Stimulated activated CD8-positive, alpha-beta memory T cell treated with anti-CD3 and anti-CD28 coated beads, Interleukin-2, amount 100 ng/mL, for 48 hours (primary cell): ENCODE results near the gene ADORA1.

Source experiments
- DNase-seq, 2 donors: peaks; one replicate each; pipeline ENCODE4 v3.0.0-alpha.2; 2020; ENCODE audit warnings: low read depth in 2 of 2

ADORA1 gene

GRCh38 chr1:203158423-203158822, 30.9 kb downstream of the ADORA1 start:
- DNase-seq, result no peak

DNA sequence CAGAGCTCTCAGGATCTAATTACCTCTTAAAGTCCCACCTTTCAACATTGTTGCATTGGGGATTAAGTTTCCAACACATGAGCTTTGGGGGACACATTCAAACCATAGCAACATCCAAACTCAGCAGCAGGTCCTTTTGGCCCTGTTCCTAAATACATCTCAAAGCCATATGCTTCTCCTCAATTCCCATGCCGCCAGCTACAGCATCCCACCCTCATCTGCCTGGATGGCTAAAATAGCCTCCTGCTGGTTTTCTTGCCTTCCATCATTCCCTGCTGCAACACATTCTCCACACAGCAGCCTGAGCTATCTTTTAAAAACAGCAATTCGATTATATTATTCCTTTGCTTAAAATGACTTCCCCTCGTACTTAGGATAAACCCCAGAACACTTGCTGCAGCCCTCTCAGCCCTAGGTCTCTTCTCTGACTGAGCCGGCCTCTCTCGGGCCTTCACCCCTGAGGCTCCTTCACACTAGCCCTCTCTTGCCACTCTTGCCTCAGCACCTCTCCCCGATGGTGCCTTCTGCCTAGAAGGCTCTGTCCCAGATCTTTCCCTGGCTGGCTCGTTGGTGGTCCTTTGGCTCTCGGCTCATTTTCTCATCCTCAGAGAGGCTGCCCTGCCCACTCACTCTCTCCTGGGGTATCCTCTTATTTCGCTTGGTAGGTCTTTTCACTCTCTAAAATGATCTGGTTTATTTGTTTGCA, 31.6 kb downstream of the ADORA1 start:
- DNase-seq, result no peak

DNA sequence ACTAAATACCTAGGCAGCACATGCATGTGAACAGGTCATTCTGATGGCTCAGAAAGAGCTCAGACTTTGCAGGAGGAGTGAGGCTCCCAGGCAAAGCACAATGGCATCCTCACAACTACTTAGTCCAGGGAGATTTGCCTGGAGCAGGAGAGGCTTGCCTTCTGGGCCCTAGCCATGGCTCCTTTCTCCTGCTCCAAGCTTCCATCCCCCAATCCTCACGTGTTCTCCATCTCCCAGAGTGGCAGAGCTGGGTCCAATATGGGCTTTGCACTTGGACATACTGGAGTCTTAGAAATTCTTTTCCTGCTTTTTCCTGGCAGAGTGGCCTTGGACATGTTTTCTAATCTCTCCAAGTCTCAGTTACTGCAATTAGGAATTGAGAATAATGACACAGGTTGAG, 32.3 kb downstream of the ADORA1 start:
- DNase-seq, result no peak

- no peak for DNase-seq
Observed at GRCh38 chr1:203161175-203161574, 33.6 kb downstream of the ADORA1 start.

GRCh38 chr1:203161703-203162102, 34.2 kb downstream of the ADORA1 start:
- no peak for DNase-seq

GRCh38 chr1:203162403-203162802, 34.9 kb downstream of the ADORA1 start:
- no peak for DNase-seq

- no peak for DNase-seq
Observed at GRCh38 chr1:203163891-203164635, 36.5 kb downstream of the ADORA1 start.

DNA sequence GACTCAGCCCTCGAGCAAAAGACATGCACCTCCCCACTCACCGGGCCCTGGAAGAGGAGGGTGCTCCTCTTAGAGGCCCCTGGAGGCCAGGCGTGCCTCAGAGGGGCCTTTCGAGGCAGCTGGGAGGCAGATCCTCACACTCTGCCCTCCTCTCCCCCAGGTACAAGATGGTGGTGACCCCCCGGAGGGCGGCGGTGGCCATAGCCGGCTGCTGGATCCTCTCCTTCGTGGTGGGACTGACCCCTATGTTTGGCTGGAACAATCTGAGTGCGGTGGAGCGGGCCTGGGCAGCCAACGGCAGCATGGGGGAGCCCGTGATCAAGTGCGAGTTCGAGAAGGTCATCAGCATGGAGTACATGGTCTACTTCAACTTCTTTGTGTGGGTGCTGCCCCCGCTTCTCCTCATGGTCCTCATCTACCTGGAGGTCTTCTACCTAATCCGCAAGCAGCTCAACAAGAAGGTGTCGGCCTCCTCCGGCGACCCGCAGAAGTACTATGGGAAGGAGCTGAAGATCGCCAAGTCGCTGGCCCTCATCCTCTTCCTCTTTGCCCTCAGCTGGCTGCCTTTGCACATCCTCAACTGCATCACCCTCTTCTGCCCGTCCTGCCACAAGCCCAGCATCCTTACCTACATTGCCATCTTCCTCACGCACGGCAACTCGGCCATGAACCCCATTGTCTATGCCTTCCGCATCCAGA, 37.7 kb downstream of the ADORA1 start:
- no peak for DNase-seq

DNA sequence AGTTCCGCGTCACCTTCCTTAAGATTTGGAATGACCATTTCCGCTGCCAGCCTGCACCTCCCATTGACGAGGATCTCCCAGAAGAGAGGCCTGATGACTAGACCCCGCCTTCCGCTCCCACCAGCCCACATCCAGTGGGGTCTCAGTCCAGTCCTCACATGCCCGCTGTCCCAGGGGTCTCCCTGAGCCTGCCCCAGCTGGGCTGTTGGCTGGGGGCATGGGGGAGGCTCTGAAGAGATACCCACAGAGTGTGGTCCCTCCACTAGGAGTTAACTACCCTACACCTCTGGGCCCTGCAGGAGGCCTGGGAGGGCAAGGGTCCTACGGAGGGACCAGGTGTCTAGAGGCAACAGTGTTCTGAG, 38.3 kb downstream of the ADORA1 start:
- DNase-seq, result no peak

DNA sequence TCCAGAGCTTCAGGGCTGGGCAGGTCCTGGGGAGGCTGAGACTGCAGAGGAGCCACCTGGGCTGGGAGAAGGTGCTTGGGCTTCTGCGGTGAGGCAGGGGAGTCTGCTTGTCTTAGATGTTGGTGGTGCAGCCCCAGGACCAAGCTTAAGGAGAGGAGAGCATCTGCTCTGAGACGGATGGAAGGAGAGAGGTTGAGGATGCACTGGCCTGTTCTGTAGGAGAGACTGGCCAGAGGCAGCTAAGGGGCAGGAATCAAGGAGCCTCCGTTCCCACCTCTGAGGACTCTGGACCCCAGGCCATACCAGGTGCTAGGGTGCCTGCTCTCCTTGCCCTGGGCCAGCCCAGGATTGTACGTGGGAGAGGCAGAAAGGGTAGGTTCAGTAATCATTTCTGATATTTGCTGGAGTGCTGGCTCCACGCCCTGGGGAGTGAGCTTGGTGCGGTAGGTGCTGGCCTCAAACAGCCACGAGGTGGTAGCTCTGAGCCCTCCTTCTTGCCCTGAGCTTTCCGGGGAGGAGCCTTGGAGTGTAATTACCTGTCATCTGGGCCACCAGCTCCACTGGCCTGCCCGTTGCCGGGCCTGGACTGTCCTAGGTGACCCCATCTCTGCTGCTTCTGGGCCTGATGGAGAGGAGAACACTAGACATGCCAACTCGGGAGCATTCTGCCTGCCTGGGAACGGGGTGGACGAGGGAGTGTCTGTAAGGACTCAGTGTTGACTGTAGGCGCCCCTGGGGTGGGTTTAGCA, 38.8 kb downstream of the ADORA1 start:
- no peak for DNase-seq

- no peak for DNase-seq
Observed at GRCh38 chr1:203167026-203167912, 39.7 kb downstream of the ADORA1 start.

DNA sequence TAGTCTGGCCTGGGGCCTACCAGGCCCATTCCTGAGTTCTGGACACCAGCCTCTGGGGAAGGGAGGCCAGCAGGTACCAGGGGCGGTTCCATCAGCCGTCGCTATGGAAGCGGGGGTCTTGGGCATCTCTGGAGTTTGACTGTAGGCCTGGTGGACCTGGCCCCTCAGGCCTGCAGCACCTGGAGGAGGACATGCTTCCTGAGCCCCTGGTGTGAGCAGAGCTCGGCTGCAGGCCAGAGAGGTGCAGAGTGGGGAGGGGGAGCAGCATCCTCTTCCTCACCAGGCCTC, 40.3 kb downstream of the ADORA1 start:
- no peak for DNase-seq

DNA sequence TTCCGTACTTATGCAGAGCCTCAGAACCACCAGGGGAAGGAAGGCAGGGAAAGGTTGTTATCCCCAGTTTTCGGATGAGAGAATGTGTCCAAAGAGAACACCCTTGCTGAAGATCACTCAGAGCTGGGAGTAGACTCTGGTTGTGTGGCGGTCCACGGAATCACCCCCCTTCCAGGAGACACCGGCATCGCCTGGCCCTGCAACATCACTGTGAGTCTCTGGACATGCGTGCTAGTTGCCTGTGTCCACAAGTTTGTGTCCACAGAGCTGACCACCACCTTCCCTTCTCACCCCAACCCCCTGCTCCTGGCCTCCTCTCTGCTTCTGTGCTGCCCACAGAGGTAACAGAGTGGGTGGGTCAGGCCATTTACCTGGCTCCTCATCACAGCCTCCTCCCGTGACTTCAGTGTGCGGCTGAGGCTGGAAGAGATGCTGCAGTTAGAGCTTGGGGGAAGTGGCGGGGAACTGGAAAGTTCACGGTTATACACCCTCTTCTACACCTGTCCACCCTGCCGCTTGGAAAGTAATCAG, 40.8 kb downstream of the ADORA1 start:
- no peak for DNase-seq

DNA sequence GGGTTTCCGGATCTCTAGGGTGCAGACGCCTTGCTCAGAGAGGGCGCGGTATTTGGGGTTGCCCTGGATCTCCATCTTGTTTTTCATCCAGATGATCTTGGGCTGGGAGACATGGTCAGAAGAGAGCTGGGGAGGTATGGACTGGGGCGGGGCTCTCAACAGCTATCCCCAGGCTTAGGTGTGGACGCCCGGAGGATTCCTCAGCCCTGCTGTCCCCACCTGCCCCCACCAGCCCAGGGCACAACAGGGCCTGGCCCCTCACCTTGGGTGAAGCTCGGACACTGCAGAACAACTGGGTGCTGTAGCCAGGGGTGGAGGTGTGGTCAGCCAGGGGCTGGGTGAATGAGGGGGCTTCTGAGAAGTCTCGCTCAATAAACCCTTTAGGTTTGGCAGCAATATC, 41.5 kb downstream of the ADORA1 start:
- DNase-seq, result no peak

- DNase-seq, result no peak
Observed at GRCh38 chr1:203169770-203170520, 42.4 kb downstream of the ADORA1 start.

DNA sequence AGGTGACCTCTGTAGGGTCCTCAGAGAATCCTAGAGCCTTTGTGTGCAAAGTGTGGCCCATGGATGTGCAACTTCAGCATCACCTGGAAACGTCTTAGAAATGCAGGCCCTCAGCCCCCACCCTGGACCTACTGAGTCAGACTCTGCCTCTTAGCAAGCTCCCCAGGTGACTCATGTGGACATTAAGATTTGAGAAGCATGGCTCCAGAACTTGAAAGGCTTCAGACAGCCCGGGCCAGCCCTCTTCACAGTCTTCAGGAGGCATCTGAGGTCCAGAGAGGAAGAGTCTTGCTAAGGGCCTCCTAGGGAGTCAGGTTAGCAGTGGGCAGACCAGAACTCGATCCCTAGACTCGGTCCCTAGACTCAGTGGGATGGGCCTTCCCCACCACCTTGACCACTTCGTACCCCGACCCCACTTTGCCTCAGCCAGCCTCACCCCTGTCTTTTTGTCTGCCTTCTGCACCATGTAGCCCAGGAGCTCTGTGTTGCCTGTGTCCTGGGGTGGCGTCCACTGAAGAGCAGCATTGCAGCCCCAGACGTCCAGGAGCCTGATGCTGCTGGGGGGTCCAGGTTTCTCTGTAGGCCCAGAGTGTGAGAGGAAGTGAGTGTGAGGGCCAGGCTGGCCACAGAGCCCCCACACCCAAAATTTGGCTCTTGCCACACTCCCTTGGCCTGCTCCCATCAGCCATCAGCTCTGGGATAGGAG, 43.3 kb downstream of the ADORA1 start:
- no peak for DNase-seq

DNA sequence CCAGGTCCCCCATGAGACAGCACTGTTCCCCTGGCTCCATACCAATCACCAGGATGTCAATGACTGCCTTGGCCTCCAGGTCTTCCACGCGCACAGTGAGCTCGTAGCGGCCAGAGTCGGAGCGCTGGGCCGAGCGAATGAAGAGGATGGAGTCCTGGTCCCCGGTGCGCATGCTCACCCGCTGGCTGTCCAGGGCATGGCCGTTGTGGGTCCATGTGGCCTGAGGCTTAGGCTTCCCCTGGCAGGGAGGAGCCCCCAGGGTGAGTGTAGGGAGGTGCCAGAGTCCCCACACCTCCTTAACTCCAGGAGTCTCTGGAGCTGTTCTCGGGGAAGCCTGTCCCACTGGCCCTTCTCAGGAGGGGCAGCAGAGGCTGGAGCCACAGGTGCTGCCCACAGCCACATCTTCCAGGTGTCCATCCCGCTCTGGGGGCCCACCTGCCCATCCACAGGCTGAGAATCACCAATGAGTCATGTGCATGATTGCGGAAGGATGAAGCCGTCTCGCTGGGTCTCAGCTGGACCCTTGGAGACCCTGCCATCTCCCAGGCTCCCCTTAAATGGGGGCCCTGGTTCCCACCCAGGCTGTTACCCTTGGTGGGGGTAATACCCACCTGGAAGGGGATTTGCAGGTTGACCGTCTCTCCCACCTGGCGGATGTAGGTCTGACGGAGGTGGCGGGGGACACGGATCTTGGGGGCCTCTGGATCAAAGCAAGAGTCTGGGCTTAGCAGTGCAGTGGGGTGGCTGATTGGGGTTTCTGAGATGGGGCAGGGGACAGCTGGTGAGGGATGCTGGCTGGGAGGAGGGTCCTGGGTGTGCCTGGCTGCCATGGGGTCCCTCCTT, 44.0 kb downstream of the ADORA1 start:
- DNase-seq, result no peak

DNA sequence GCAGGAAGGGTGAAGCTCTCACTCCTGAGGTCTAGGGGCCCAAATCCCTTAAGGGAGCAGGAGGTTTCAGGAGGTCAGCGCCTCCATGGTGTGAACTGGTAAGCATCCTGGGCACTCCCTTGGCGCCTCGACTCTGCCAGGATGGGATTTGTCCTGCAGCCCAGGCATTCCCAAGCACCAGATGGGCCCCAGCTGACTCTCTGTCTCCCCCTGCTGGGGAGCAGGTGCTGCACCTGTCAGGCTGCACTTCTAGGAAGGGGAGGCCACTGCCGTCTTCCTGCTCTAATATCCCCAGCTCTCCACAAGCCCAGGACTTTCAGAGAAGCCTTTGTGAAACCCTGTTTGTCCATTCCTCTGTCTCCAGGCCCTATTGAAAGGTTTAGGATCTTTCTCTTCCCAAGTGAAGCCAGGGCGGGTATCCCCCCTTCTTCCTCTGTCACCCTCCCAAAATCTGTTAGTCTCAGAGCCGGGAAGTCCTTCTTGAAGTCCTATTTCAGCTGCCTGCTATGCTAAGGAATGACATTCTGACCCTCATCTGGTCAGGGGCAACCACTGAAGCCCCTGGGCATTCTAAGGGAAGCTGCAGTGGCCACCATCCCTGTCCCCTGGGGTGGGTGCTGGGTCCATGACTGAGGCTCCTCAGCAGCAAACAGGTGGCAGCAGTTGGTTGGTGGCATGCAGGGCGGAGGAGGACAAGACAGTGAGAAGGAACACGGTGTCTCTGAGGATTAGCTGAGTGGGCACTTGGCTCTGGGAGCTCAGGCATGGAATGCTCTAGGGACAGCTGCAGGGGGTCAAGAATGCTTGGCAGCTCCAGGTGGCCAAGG, 44.9 kb downstream of the ADORA1 start:
- DNase-seq, result peak; percentile 23 to 28
